GM12878 (cell line): Measurements from ENCODE around the gene HSP90AB1. TPM values are rescaled to one million over a fixed set of nuclear protein-coding genes. Genes with fewer than 3 reads are reported as not detected.
A peak's percentile ranks its signal among the peaks of the same experiment; 100 is the strongest.

Experiments
- BCL3 ChIP-seq: IDR thresholded peaks from 2 replicates; pipeline ENCODE4 v1.6.1; 2011; ENCODE audit warnings: borderline replicate concordance, low read depth, mild to moderate bottlenecking, moderate library complexity, low read length; ENCODE audit not compliant: insufficient read depth, poor library complexity, severe bottlenecking
- CBX3 ChIP-seq: fragments of 200-600 bp; sonication (generic); IDR thresholded peaks from 2 replicates; pipeline ENCODE4 v1.6.1; 2016; ENCODE audit warnings: low read depth, borderline replicate concordance
- CHD1 ChIP-seq: IDR thresholded peaks from 2 replicates; pipeline ENCODE4 v1.6.1; 2012; ENCODE audit warnings: low read depth, low read length, improper control_type of control experiment
- CREM ChIP-seq: IDR thresholded peaks from 2 replicates; pipeline ENCODE4 v1.6.1; 2014; ENCODE audit warnings: antibody characterized with exemption, low read depth
- DPF2 ChIP-seq: fragments of 450-650 bp; IDR thresholded peaks from 2 replicates; pipeline ENCODE4 v1.6.1; 2017; ENCODE audit warnings: mild to moderate bottlenecking
- HCFC1 ChIP-seq: fragments of 150-350 bp; IDR thresholded peaks from 2 replicates; pipeline ENCODE4 v1.6.1; 2014; ENCODE audit warnings: low read length
- LARP7 ChIP-seq: fragments of 450-650 bp; IDR thresholded peaks from 2 replicates; pipeline ENCODE4 v1.6.1; 2017; ENCODE audit warnings: mild to moderate bottlenecking
- MXI1 ChIP-seq: fragments of 150-350 bp; IDR thresholded peaks from 2 replicates; pipeline ENCODE4 v1.6.1; 2011; ENCODE audit warnings: low read depth, mild to moderate bottlenecking, inconsistent platforms, low read length, improper control_type of control experiment
- MYC ChIP-seq: IDR thresholded peaks from 2 replicates; pipeline ENCODE4 v1.6.1; 2011; ENCODE audit warnings: mild to moderate bottlenecking, low read length, moderate library complexity, inconsistent platforms; ENCODE audit not compliant: insufficient read depth, insufficient replicate concordance, insufficient read length, severe bottlenecking
- RAD21 ChIP-seq: IDR thresholded peaks from 2 replicates; pipeline ENCODE4 v1.6.1; 2011; ENCODE audit warnings: mild to moderate bottlenecking, low read depth, low read length, moderate library complexity; ENCODE audit not compliant: insufficient read depth
- SP1 ChIP-seq: IDR thresholded peaks from one replicate; pipeline ENCODE4 v1.6.1; 2011; ENCODE audit warnings: low read depth, low read length
- STAT1 ChIP-seq: fragments of 450-650 bp; conservative IDR thresholded peaks from 2 replicates; pipeline ENCODE4 v1.6.1; 2014; ENCODE audit warnings: antibody characterized with exemption, mild to moderate bottlenecking
- STAT3 ChIP-seq: IDR thresholded peaks from 2 replicates; pipeline ENCODE4 v1.6.1; 2011; ENCODE audit warnings: low read depth, low read length, improper control_type of control experiment
- ZBTB4 ChIP-seq: fragments of 450-650 bp; formaldehyde crosslinking; IDR thresholded peaks from 2 replicates; pipeline ENCODE4 v1.4.0; 2022; ENCODE audit warnings: mild to moderate bottlenecking, moderate library complexity
- ZNF24 ChIP-seq: fragments of 450-650 bp; IDR thresholded peaks from 2 replicates; pipeline ENCODE4 v1.6.1; 2017; ENCODE audit warnings: antibody characterized with exemption, mild to moderate bottlenecking
- polyA plus RNA-seq, 11 experiments: library from polyadenylated mRNA; depleted of rRNA in 4 of 11; unstranded in 6 of 11; stranded (reverse) in 5 of 11; fragments of >200 nt; fragmentation: Nextera tagmentation in 4 of 11; fragmentation: Illumina TruSeq in 1 of 11; extraction: Ambion mirVana in 4 of 11; extraction: Trizol in 1 of 11; gene quantifications; 1 replicate in 1 of 11; 2 replicates in 10 of 11; pipeline versions ENCODE4 v1.2.1 to v1.2.3, GENCODE V29; 2011 to 2016; ENCODE audit warnings: inconsistent platforms in 2 of 11, missing spikeins in 2 of 11, low read depth in 1 of 11
- total RNA-seq, 4 experiments: library from RNA; depleted of rRNA in 3 of 4; stranded (reverse); fragments of >200 nt in 3 of 4; fragmentation: Illumina TruSeq in 1 of 4; extraction: Trizol in 1 of 4; gene quantifications; 2 replicates each; pipeline versions ENCODE4 v1.2.1 to v1.2.3, GENCODE V29; 2013 to 2021
- TF ChIP-seq, protein P1 (sequence below): IDR thresholded peaks from 2 replicates; pipeline ENCODE4 v1.6.1; 2011; ENCODE audit warnings: low read depth, mild to moderate bottlenecking, low read length, moderate library complexity, borderline replicate concordance; ENCODE audit errors: extremely low read depth
- TF ChIP-seq, protein P2 (sequence below): IDR thresholded peaks from 2 replicates; pipeline ENCODE4 v1.6.1; 2012; ENCODE audit warnings: low read depth, low read length, improper control_type of control experiment
- TF ChIP-seq, protein P3 (sequence below): IDR thresholded peaks from 2 replicates; pipeline ENCODE4 v1.6.1; 2012; ENCODE audit warnings: low read depth, low read length, improper control_type of control experiment
- TF ChIP-seq, protein P4 (sequence below): fragments of 450-650 bp; IDR thresholded peaks from 2 replicates; pipeline ENCODE4 v1.6.1; 2018; ENCODE audit warnings: borderline replicate concordance, mild to moderate bottlenecking; ENCODE audit not compliant: partially characterized antibody

The HSP90AB1 gene
- total and polyA plus RNA-seq, 10 of the 15 experiments (the other 5 are each of a cell fraction or from before 2014, with no cell fraction given), result 988 to 1,682 (median 1,146) TPM

DNA sequence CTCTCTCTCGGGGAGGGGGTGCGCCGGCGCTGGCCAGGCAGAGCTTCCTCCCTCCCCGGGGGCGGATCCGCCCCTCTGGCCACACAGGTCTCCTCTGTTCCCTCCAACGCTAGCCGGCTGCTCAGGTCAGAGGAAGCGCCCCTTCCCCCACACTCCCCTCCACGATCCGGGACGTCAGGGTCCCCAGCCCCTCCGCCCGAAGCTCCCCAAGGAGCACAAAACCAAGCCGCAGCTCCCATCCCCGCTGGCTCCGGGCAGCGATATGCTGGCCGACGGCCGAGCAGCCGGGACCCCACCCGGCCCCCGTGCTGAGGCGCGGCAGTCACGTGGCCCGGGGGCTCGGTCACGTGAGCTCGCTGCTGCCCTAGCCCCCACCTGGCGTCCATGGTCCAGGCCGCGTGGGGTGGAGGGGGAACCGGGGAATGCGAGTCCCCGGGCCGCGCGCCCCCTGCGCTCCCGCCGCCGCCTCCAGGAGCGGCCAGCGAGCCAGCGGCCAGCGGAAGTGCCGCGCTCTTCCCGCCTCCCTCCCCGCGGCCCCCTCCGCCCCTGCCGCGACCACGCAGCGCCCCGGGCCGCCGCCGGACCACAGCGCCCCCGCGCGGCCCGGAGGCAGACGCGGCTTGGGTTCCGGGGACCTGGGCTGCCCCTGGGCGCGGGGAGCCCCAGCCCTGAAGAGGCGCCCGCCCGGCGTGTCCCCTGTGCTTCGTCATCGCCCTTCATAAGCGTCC, 10.3 kb downstream of the HSP90AB1 start, which contains the start of gene SLC35B2 (continued):
- TF ChIP-seq ZBTB4, result peak; percentile 73
- TF ChIP-seq RAD21, result peak; percentile 49
- no peak for TF ChIP-seq STAT3
- TF ChIP-seq BCL3, result peak; percentile 93
- TF ChIP-seq CBX3, result no peak
- TF ChIP-seq, protein P1, sequence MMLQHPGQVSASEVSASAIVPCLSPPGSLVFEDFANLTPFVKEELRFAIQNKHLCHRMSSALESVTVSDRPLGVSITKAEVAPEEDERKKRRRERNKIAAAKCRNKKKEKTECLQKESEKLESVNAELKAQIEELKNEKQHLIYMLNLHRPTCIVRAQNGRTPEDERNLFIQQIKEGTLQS, result peak; percentile 95
- TF ChIP-seq, protein P2, sequence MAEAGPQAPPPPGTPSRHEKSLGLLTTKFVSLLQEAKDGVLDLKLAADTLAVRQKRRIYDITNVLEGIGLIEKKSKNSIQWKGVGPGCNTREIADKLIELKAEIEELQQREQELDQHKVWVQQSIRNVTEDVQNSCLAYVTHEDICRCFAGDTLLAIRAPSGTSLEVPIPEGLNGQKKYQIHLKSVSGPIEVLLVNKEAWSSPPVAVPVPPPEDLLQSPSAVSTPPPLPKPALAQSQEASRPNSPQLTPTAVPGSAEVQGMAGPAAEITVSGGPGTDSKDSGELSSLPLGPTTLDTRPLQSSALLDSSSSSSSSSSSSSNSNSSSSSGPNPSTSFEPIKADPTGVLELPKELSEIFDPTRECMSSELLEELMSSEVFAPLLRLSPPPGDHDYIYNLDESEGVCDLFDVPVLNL, result no peak
- TF ChIP-seq DPF2, result peak; percentile 18
- TF ChIP-seq, protein P3, sequence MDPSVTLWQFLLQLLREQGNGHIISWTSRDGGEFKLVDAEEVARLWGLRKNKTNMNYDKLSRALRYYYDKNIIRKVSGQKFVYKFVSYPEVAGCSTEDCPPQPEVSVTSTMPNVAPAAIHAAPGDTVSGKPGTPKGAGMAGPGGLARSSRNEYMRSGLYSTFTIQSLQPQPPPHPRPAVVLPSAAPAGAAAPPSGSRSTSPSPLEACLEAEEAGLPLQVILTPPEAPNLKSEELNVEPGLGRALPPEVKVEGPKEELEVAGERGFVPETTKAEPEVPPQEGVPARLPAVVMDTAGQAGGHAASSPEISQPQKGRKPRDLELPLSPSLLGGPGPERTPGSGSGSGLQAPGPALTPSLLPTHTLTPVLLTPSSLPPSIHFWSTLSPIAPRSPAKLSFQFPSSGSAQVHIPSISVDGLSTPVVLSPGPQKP, result 0 out of 2 replicates have a peak, but pooled peaks have one; percentile 27
- TF ChIP-seq CREM, result no peak
- TF ChIP-seq CHD1, result no peak
- TF ChIP-seq SP1, result no peak
- TF ChIP-seq HCFC1, result peak; percentile 7; the same call in 1 of the 2 replicates
- peak; percentile 66; the same call in 1 of the 2 replicates for TF ChIP-seq MXI1
- TF ChIP-seq LARP7, result peak; percentile 70
- TF ChIP-seq ZNF24, result no peak
- peak; percentile 56 for TF ChIP-seq MYC
- TF ChIP-seq, protein P4, sequence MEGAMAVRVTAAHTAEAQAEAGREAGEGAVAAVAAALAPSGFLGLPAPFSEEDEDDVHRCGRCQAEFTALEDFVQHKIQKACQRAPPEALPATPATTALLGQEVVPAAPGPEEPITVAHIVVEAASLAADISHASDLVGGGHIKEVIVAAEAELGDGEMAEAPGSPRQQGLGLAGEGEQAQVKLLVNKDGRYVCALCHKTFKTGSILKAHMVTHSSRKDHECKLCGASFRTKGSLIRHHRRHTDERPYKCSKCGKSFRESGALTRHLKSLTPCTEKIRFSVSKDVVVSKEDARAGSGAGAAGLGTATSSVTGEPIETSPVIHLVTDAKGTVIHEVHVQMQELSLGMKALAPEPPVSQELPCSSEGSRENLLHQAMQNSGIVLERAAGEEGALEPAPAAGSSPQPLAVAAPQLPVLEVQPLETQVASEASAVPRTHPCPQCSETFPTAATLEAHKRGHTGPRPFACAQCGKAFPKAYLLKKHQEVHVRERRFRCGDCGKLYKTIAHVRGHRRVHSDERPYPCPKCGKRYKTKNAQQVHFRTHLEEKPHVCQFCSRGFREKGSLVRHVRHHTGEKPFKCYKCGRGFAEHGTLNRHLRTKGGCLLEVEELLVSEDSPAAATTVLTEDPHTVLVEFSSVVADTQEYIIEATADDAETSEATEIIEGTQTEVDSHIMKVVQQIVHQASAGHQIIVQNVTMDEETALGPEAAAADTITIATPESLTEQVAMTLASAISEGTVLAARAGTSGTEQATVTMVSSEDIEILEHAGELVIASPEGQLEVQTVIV, result no peak
- TF ChIP-seq STAT1, result no peak
